ENCODE results near the gene B3GNT2. TPM values are rescaled to one million over a fixed set of nuclear protein-coding genes. Genes with fewer than 3 reads are reported as not detected.

The B3GNT2 gene
- total and polyA plus RNA-seq, 2 experiments from 2014 or later = 35.5 to 70.4 TPM

GRCh38 chr2:62227386-62228075 is 31.6 kb downstream of the B3GNT2 start:
- Mint-ChIP-seq H3K27ac (no peak overlapping the region), H3K9me3 (peaks cover 2% of the 10 kb centered on the region; the same call in 1 of the 3 replicates), H3K4me3 (no peak overlapping the region), H3K4me1 (peaks cover 3% of the 10 kb centered on the region; the same call in 2 of the 3 replicates), H3K36me3 (ENCODE audit: low read depth) (peaks cover 38% of the 10 kb centered on the region), H3K27me3 (ENCODE audit: insufficient read depth, low read depth, poor library complexity) (peaks cover 3% of the 10 kb centered on the region)
- Histone ChIP-seq H3F3A (replicated peaks; ENCODE audit: low read depth) (no peaks in the 10 kb centered on the region; the same call in 1 of the 2 replicates), H3K4me1 (ENCODE audit: insufficient read depth) (no peaks in the 10 kb centered on the region), H3K27me3 (ENCODE audit: insufficient read depth) (no peaks in the 10 kb centered on the region), H3K4me3 (no peak overlapping the region), H3K79me2 (replicated peaks; ENCODE audit: insufficient read depth) (peaks cover 40% of the 10 kb centered on the region), H3K27ac (ENCODE audit: low read depth) (no peak overlapping the region), H4K20me1 (replicated peaks; ENCODE audit: insufficient read depth) (peaks cover 10% of the 10 kb centered on the region), H3K9me2 (ENCODE audit: insufficient read depth) (0 out of 2 replicates have a peak, but pooled peaks cover 6% of the 10 kb centered on the region), H3K4me2 (no peak overlapping the region), H2AFZ (no peak overlapping the region), H3K36me3 (ENCODE audit: insufficient read depth) (peaks cover 12% of the 10 kb centered on the region; the same call in 1 of the 2 replicates)
- no peak for ATAC-seq
- DNase-seq (ENCODE audit: low spot score) = no peak
- no peak for TF ChIP-seq NANOG (IDR thresholded peaks at IDR 0.05; ENCODE audit: borderline replicate concordance)
- 0 out of 2 replicates have a peak, but pooled peaks have one; percentile 15 for TF ChIP-seq POLR2AphosphoS5 (IDR thresholded peaks at IDR 0.05; ENCODE audit: low read depth)

- peaks cover 22% of the 10 kb centered on the region for H3K36me3 Mint-ChIP-seq (ENCODE audit: low read depth)
- Histone ChIP-seq H3K36me3 (ENCODE audit: insufficient read depth) (peaks cover 9% of the 10 kb centered on the region; the same call in 1 of the 2 replicates), H3K27me3 (ENCODE audit: insufficient read depth) (no peaks in the 10 kb centered on the region), H2AFZ (no peak overlapping the region), H3F3A (replicated peaks; ENCODE audit: low read depth) (no peaks in the 10 kb centered on the region; the same call in 1 of the 2 replicates), H4K20me1 (replicated peaks; ENCODE audit: insufficient read depth) (peaks cover 10% of the 10 kb centered on the region), H3K4me2 (no peak overlapping the region), H3K4me3 (no peak overlapping the region), H3K27ac (ENCODE audit: low read depth) (no peak overlapping the region), H3K4me1 (ENCODE audit: insufficient read depth) (no peaks in the 10 kb centered on the region), H3K79me2 (replicated peaks; ENCODE audit: insufficient read depth) (peaks cover 24% of the 10 kb centered on the region), H3K9me2 (ENCODE audit: insufficient read depth) (0 out of 2 replicates have a peak, but pooled peaks cover 6% of the 10 kb centered on the region)
- TF ChIP-seq ZNF331 (CRISPR knock-in tag; IDR thresholded peaks at IDR 0.05; ENCODE audit: low read depth) (no peak), EZH2 (IDR thresholded peaks at IDR 0.05; ENCODE audit: low read depth, unreplicated experiment) (no peak), NANOG (IDR thresholded peaks at IDR 0.05; ENCODE audit: borderline replicate concordance) (no peak), POLR2AphosphoS5 (IDR thresholded peaks at IDR 0.05; ENCODE audit: low read depth) (no peak)
- no peak for DNase-seq (ENCODE audit: low spot score)
- peaks cover 2% of the 10 kb centered on the region; the same call in 1 of the 3 replicates for H3K9me3 Mint-ChIP-seq
- no peak for ATAC-seq
- H3K4me1 Mint-ChIP-seq = peaks cover 3% of the 10 kb centered on the region; the same call in 1 of the 3 replicates
- H3K27me3 Mint-ChIP-seq (ENCODE audit: insufficient read depth, low read depth, poor library complexity) = peaks cover 3% of the 10 kb centered on the region
- no peak overlapping the region for H3K4me3 Mint-ChIP-seq
- H3K27ac Mint-ChIP-seq = no peak overlapping the region
Observed at GRCh38 chr2:62229082-62229605, 33.2 kb downstream of the B3GNT2 start.

GRCh38 chr2:62231541-62231940 is 35.6 kb downstream of the B3GNT2 start:
- no peak overlapping the region for H3K27ac Mint-ChIP-seq
- no peak; the same call in 2 of the 3 replicates for ATAC-seq
- no peak overlapping the region for H3K4me3 Mint-ChIP-seq

More at GRCh38 chr2:62231541-62231940, 35.6 kb downstream of the B3GNT2 start:
- TF ChIP-seq STAT1 (IDR thresholded peaks at IDR 0.05; ENCODE audit: unreplicated experiment) (no peak), CTCF (conservative IDR thresholded peaks at IDR 0.05; ENCODE audit: low read depth in 2 of 2) (no peak), ZNF331 (CRISPR knock-in tag; IDR thresholded peaks at IDR 0.05; ENCODE audit: low read depth) (no peak)
- Histone ChIP-seq H3K27ac (ENCODE audit: low read depth) (no peak overlapping the region), H3K79me2 (replicated peaks; ENCODE audit: insufficient read depth) (no peaks in the 10 kb centered on the region; the same call in 1 of the 2 replicates), H2AFZ (no peak overlapping the region), H3K4me2 (no peak overlapping the region), H3K27me3 (ENCODE audit: insufficient read depth) (no peaks in the 10 kb centered on the region), H3F3A (replicated peaks; ENCODE audit: low read depth) (no peaks in the 10 kb centered on the region), H3K36me3 (ENCODE audit: insufficient read depth) (no peaks in the 10 kb centered on the region), H3K9me2 (ENCODE audit: insufficient read depth) (0 out of 2 replicates have a peak, but pooled peaks cover 3% of the 10 kb centered on the region), H4K20me1 (replicated peaks; ENCODE audit: insufficient read depth) (peaks cover 3% of the 10 kb centered on the region; the same call in 1 of the 2 replicates), H3K4me3 (no peak overlapping the region), H3K4me1 (ENCODE audit: insufficient read depth) (no peaks in the 10 kb centered on the region)
- peaks cover 7% of the 10 kb centered on the region; the same call in 2 of the 3 replicates for H3K36me3 Mint-ChIP-seq (ENCODE audit: low read depth)
- peaks cover 5% of the 10 kb centered on the region for H3K27me3 Mint-ChIP-seq (ENCODE audit: insufficient read depth, low read depth, poor library complexity)
- peaks cover 2% of the 10 kb centered on the region; the same call in 1 of the 3 replicates for H3K9me3 Mint-ChIP-seq
- DNase-seq (ENCODE audit: low spot score) = no peak
- H3K4me1 Mint-ChIP-seq = peaks cover 7% of the 10 kb centered on the region
